Transverse colon (tissue), 4 donors: ENCODE results near the gene RAB40C. TPM values are rescaled to one million over a fixed set of nuclear protein-coding genes. Genes with fewer than 3 reads are reported as not detected.

Experiments
- DNase-seq: peaks from one replicate; pipeline ENCODE4 v3.0.0-alpha.2; 2019
- H3K27ac ChIP-seq, 4 donors: fragments of 200-600 bp; sonication (generic); 2 replicates each; pipeline ENCODE4 v1.5.1; 2016 to 2018; ENCODE audit warnings: inconsistent platforms in 4 of 4
- H3K27me3 ChIP-seq: fragments of 200-600 bp; sonication (generic); 2 replicates; pipeline ENCODE4 v1.5.1; 2017; ENCODE audit warnings: inconsistent platforms
- H3K36me3 ChIP-seq, 4 donors: fragments of 200-600 bp; sonication (generic); 2 replicates each; pipeline ENCODE4 v1.5.1; 2017 to 2019; ENCODE audit warnings: inconsistent platforms in 4 of 4
- H3K4me1 ChIP-seq, 4 donors: fragments of 200-600 bp; sonication (generic); 2 replicates each; pipeline ENCODE4 v1.5.1; 2017 to 2020; ENCODE audit warnings: inconsistent platforms in 4 of 4
- H3K4me3 ChIP-seq, 4 donors: fragments of 200-600 bp; sonication (generic); 1 replicate in 1 of 4; 2 replicates in 3 of 4; pipeline versions ENCODE4 v1.5.1 to v1.6.1; 2017 to 2019; ENCODE audit warnings: inconsistent platforms in 4 of 4
- H3K9me3 ChIP-seq, 2 donors: fragments of 200-600 bp; sonication (generic); 2 replicates each; pipeline ENCODE4 v1.5.1; 2017 to 2019; ENCODE audit warnings: inconsistent platforms in 2 of 2
- EP300 ChIP-seq: sonication (generic); formaldehyde crosslinking; IDR thresholded peaks from one replicate; pipeline ENCODE4 v1.6.1; 2017; ENCODE audit warnings: antibody characterized with exemption, low read depth
- POLR2A ChIP-seq: fragments of 450-650 bp; IDR thresholded peaks from one replicate; pipeline ENCODE4 v1.6.1; 2016; ENCODE audit warnings: antibody characterized with exemption, mild to moderate bottlenecking, moderate library complexity
- POLR2AphosphoS5 ChIP-seq, 3 donors: sonication (generic); formaldehyde crosslinking; IDR thresholded peaks; one replicate each; pipeline ENCODE4 v1.6.1; 2016; ENCODE audit warnings: antibody characterized with exemption in 3 of 3
- WGBS, 2 donors: methylation state at CpG; one replicate each; pipeline ENCODE4 v1.1.5; 2018; ENCODE audit warnings: low coverage in 1 of 2; 5-methylcytosine and 5-hydroxymethylcytosine counted together
- in situ Hi-C, 4 donors: fragments of 200-750 bp; cut with MboI; loops; one replicate each; pipeline versions ENCODE4 v1.15.0 to v1.15.1; 2017; ENCODE audit warnings: low sequenced_read_pairs in 3 of 4, low pct_ligation_motif_present in 1 of 4, low pct_unique_long_range_greater_than_20kb in 1 of 4
- intact Hi-C: fragments of 100-400 bp; cut with DNase I; formaldehyde crosslinking; loops from one replicate; pipeline ENCODE4 v1.15.1; 2023; ENCODE audit warnings: low total_unique reads
- total RNA-seq, 4 donors: library from RNA; depleted of rRNA; stranded (reverse); fragments of >200 nt; gene quantifications; one replicate each; pipeline ENCODE4 v1.1.0, GENCODE V29; 2016
- TF ChIP-seq, protein P1 (sequence below), 5 experiments: fragments of 200-600 bp in 3 of 5; fragments of 450-650 bp in 2 of 5; sonication (generic) in 3 of 5; IDR thresholded peaks; 1 replicate in 2 of 5; 2 replicates in 3 of 5; pipeline ENCODE4 v1.5.1; 2016 to 2017; ENCODE audit warnings: antibody characterized with exemption in 5 of 5, inconsistent platforms in 3 of 5, mild to moderate bottlenecking in 2 of 5, moderate library complexity in 1 of 5

Gene RAB40C
- total RNA-seq, 4 donors from 2014 or later = 54.8 to 111 (median 83.5) TPM

DNA sequence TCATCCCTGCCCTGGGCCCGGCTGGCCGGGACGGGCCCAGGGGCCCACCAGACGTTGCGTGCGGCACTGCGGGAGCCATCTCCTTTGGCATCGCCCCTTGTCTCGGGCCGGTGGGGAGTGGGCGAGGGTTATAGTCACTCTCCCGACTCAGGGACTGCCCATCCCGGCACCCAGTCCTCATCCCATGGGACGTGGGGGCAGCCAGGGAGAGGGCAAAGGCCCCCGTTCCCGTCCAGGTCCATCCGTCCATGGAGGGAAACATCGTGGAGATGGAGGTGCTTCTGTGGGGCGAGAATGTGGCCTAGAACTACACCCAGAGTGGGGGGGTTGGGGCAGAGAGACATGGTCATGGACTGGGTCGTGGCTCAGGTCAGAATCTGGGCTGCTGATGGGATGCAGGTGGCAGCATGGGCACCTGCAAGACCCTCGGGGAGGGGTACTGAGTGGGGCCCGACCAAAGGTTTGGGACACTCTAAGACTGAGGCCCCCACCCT, 56.9 kb downstream of the RAB40C start:
- Histone ChIP-seq H3K4me3 (peak overlapping the region in 2 of 4 donors; percentile 13 to 25), H3K36me3 (no peaks in the 10 kb centered on the region), H3K9me3 (no peaks in the 10 kb centered on the region), H3K4me1 (peaks cover 48 to 78% (median 76%) of the 10 kb centered on the region in 4 donors), H3K27ac (peak overlapping the region; percentile 93 to 96 (median 95)), H3K27me3 (no peaks in the 10 kb centered on the region)
- DNase-seq = no peak
- TF ChIP-seq, protein P1, sequence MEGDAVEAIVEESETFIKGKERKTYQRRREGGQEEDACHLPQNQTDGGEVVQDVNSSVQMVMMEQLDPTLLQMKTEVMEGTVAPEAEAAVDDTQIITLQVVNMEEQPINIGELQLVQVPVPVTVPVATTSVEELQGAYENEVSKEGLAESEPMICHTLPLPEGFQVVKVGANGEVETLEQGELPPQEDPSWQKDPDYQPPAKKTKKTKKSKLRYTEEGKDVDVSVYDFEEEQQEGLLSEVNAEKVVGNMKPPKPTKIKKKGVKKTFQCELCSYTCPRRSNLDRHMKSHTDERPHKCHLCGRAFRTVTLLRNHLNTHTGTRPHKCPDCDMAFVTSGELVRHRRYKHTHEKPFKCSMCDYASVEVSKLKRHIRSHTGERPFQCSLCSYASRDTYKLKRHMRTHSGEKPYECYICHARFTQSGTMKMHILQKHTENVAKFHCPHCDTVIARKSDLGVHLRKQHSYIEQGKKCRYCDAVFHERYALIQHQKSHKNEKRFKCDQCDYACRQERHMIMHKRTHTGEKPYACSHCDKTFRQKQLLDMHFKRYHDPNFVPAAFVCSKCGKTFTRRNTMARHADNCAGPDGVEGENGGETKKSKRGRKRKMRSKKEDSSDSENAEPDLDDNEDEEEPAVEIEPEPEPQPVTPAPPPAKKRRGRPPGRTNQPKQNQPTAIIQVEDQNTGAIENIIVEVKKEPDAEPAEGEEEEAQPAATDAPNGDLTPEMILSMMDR (IDR thresholded peaks at IDR 0.05) = no peak
- TF ChIP-seq POLR2A = no peak
- no peak for TF ChIP-seq POLR2AphosphoS5 (IDR thresholded peaks at IDR 0.05)
- no peak for TF ChIP-seq EP300
- in situ Hi-C loops (no loop called here), intact Hi-C loops (no loop called here)
- WGBS, 2 donors = 10 to 69% methylated on average over 2 to 11 of the region's 22 CpGs

GRCh38 chr16:647173-647902, 57.5 kb downstream of the RAB40C start:
- Histone ChIP-seq H3K27ac (peak overlapping the region; percentile 93 to 96 (median 95)), H3K4me1 (peaks cover 48 to 76% (median 76%) of the 10 kb centered on the region in 4 donors), H3K9me3 (no peaks in the 10 kb centered on the region), H3K36me3 (no peaks in the 10 kb centered on the region), H3K4me3 (peak overlapping the region in 2 of 4 donors; percentile 81 to 86), H3K27me3 (no peaks in the 10 kb centered on the region)
- intact Hi-C loops = no loop called here
- TF ChIP-seq, protein P1 (IDR thresholded peaks at IDR 0.05) = no peak
- TF ChIP-seq EP300 = no peak
- peak in 2 of 3 donors; percentile 27 to 34 for TF ChIP-seq POLR2AphosphoS5 (IDR thresholded peaks at IDR 0.05)
- TF ChIP-seq POLR2A = peak; percentile 68
- DNase-seq = peak; percentile 71
- 21% methylated on average over 19 of the region's 25 CpGs; no CpG with 5 or more reads in 1 of the 2 donors for WGBS, 2 donors
- in situ Hi-C loops = no loop called here

DNA sequence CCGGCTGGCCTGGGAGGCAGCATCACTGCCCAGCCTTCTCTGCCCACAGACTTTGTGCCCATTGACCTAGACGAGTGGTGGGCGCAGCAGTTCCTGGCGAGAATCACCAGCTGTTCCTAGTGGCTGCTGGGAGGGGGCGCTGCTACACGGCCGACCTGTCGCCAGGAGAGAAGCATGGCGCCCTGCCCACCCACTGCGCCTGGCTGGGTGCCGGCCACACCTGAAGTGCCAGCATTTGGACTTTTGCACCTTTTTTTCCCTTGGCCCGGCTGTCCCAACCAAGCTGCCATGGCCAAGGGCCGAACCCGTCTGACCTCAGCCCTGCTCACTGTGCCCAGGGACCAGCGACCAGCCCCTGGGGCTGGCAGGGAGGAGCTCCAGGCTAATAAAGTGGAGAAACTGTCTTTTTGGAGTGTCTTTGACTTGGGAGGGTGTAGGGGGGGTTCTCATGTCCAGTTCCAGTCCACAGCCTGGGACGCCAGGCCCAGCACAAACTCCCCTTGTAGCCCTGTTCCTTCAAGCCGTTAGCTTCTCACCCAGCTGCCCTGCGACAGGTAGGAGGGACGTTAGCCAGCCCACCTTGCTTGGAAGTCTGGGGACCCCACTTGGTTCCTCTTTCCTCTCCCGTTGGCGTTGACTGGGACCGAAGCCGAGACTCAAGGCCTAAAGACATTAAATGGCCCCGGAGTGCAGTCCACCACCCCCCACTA, 58.4 kb downstream of the RAB40C start:
- in situ Hi-C loops (no loop called here), intact Hi-C loops (no loop called here)
- Histone ChIP-seq H3K36me3 (no peaks in the 10 kb centered on the region), H3K9me3 (no peaks in the 10 kb centered on the region), H3K27ac (peak overlapping the region; percentile 93 to 96 (median 95)), H3K4me1 (peaks cover 40 to 68% (median 67%) of the 10 kb centered on the region in 4 donors), H3K27me3 (no peaks in the 10 kb centered on the region), H3K4me3 (peak overlapping the region; percentile 52 to 86 (median 71))
- TF ChIP-seq, protein P1 (IDR thresholded peaks at IDR 0.05) = peak; percentile 22 to 80 (median 48)
- peak; percentile 31 for TF ChIP-seq POLR2A
- TF ChIP-seq EP300 = peak; percentile 10
- peak; percentile 6 to 73 (median 61) for TF ChIP-seq POLR2AphosphoS5 (IDR thresholded peaks at IDR 0.05)
- WGBS, 2 donors = 17% methylated on average over 19 of the region's 24 CpGs; no CpG with 5 or more reads in 1 of the 2 donors
- DNase-seq = peak; percentile 90
